Mucosa of stomach (tissue), 1 donor: ENCODE data around the gene CCL22.

Source experiments
- H3K27me3 ChIP-seq: one replicate; pipeline ENCODE4 v1.7.0; 2013; ENCODE audit warnings: mild to moderate bottlenecking, low read length; ENCODE audit not compliant: control insufficient read depth, insufficient read depth
- H3K36me3 ChIP-seq: one replicate; pipeline ENCODE4 v1.7.0; 2013; ENCODE audit warnings: low read length; ENCODE audit not compliant: control insufficient read depth, insufficient read depth
- H3K4me1 ChIP-seq: one replicate; pipeline ENCODE4 v1.7.0; 2013; ENCODE audit warnings: mild to moderate bottlenecking, low read length; ENCODE audit not compliant: control insufficient read depth, insufficient read depth
- H3K4me3 ChIP-seq: one replicate; pipeline ENCODE4 v1.7.0; 2013; ENCODE audit warnings: low read length
- H3K9ac ChIP-seq: one replicate; pipeline ENCODE4 v1.7.0; 2013; ENCODE audit warnings: mild to moderate bottlenecking, low read length, moderate library complexity
- H3K9me3 ChIP-seq: one replicate; pipeline ENCODE4 v1.7.0; 2013; ENCODE audit warnings: mild to moderate bottlenecking, low read length, moderate library complexity; ENCODE audit not compliant: control insufficient read depth
- donor health status: Pancreatic carcinoma.

CCL22 gene

GRCh38 chr16:57352636-57353047 is 5.9 kb upstream of the CCL22 start:
- no peak overlapping the region for H3K4me3 ChIP-seq

DNA sequence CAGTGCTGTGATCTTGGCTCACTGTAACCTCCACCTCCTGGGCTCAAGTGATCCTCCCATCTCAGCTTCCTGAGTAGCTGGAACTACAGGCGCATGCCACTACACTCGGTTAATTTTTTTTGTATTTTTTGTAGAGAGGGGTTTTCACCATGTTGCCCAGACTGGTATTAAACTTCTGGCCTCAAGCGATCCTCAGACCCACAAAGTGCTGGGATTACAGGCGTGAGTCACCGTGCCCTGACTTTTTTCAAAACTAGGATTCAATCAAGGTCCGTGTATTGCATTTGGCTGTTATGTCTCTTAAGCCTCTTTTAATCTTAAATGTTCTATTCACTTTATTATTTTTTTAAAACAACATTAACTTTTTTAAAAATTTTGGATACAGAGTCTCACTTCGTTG is 4.3 kb upstream of the CCL22 start:
- Histone ChIP-seq H3K27me3 (peaks cover 4% of the 10 kb centered on the region), H3K36me3 (no peaks in the 10 kb centered on the region), H3K9ac (no peak overlapping the region), H3K4me3 (no peak overlapping the region), H3K4me1 (no peaks in the 10 kb centered on the region), H3K9me3 (no peaks in the 10 kb centered on the region)

More at GRCh38 chr16:57352636-57353047, 5.9 kb upstream of the CCL22 start:
- peaks cover 4% of the 10 kb centered on the region for H3K27me3 ChIP-seq
- no peaks in the 10 kb centered on the region for H3K36me3 ChIP-seq
- H3K9me3 ChIP-seq = no peaks in the 10 kb centered on the region
- no peak overlapping the region for H3K9ac ChIP-seq
- H3K4me1 ChIP-seq = no peaks in the 10 kb centered on the region

DNA sequence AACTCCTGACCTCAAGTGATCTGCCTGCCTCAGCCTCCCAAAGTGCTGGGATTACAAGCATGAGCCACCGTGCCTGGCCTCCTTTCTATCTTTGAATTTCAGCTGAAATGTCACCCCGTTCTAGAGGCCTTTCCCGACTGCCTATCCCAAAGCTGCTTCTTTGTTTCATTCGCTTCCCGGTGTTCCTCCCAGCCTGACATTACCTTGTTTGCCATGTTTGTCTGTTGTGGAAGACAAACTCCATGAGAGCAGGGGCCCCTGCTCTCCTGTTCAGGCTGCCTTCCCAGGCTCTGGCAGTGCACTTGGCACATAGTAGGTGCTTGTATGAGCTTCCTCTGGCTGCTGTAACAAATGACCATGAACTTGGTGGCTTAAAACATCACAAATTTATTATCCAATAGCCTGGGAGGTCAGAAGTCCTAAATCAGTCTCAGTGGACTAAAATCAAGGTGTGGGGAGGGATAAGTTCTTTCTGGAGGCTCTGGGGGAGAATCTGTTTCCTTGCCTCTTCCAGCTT is 2.6 kb upstream of the CCL22 start:
- H3K4me3 ChIP-seq = no peak overlapping the region
- H3K4me1 ChIP-seq = no peaks in the 10 kb centered on the region
- no peaks in the 10 kb centered on the region for H3K36me3 ChIP-seq
- H3K9ac ChIP-seq = no peak overlapping the region
- H3K27me3 ChIP-seq = no peaks in the 10 kb centered on the region
- no peaks in the 10 kb centered on the region for H3K9me3 ChIP-seq

DNA sequence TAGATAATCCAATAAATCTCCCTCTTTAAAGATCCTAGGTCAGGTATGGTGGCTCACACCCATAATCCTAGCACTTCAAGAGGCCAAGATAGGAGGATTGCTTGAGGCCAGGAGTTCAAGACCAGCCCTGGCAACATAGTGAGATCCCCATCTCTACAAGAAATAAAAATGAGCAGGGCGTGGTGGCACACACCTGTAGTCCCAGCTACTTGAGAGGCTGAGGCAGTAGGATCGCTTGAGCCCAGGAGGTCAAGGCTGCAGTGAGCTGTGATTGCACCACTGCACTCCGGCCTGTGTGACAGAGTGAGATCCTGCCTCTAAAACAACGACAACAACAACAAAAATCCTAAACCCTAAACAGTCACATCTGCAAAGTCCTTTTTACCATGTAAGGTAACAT is 2.0 kb upstream of the CCL22 start:
- no peak overlapping the region for H3K9ac ChIP-seq
- no peak overlapping the region for H3K4me3 ChIP-seq
- no peaks in the 10 kb centered on the region for H3K36me3 ChIP-seq
- no peaks in the 10 kb centered on the region for H3K27me3 ChIP-seq
- H3K9me3 ChIP-seq = no peaks in the 10 kb centered on the region
- no peaks in the 10 kb centered on the region for H3K4me1 ChIP-seq

- H3K9me3 ChIP-seq = no peaks in the 10 kb centered on the region
- H3K9ac ChIP-seq = no peak overlapping the region
- H3K4me1 ChIP-seq = no peaks in the 10 kb centered on the region
- H3K4me3 ChIP-seq = no peak overlapping the region
- H3K27me3 ChIP-seq = no peaks in the 10 kb centered on the region
- no peaks in the 10 kb centered on the region for H3K36me3 ChIP-seq
These were observed 1.1 kb upstream of the CCL22 start for GRCh38 chr16:57357330-57358085.

DNA sequence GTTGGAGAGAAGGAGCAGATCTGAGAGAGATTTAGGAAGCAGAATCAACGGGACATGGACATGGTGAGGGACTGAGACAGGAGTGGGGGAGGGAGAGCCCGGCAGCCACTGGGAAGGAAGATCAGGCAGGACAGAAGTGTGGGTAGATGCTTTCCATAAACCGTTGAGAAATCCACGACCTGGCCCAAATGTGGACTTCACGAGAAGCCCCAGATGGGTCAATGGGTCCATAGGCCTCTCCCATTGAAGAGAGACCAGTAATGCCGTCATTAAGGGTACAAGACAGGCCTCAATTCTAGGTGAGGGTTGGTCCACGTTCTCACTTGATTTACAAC is 530 bp upstream of the CCL22 start:
- no peaks in the 10 kb centered on the region for H3K9me3 ChIP-seq
- no peaks in the 10 kb centered on the region for H3K36me3 ChIP-seq
- no peak overlapping the region for H3K4me3 ChIP-seq
- H3K27me3 ChIP-seq = no peaks in the 10 kb centered on the region
- H3K4me1 ChIP-seq = no peaks in the 10 kb centered on the region
- H3K9ac ChIP-seq = no peak overlapping the region

DNA sequence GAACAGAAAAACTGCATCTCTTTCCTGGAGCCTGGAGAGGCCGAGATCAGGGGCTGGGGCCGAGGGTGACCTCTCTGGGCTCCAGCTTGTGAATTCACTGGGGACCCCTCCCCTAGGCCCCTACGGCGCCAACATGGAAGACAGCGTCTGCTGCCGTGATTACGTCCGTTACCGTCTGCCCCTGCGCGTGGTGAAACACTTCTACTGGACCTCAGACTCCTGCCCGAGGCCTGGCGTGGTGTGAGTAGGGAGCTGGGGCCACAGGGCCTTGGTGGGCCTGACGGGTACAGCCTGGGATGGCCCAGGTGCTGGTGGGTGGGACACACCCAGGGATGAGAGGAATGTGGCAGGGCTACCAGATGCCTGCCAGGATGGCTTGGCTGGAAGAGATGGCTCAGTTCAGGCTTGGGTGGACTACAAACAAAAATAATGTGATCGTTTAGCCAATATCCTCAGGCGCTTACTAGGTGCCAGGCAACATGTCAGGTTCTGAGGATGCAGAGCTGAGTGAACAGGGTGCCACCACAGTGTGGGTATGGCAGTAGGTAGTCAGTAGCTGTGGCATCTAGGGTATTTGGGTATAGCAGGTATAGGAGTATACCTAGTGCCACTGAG is 1.8 kb downstream of the CCL22 start:
- Histone ChIP-seq H3K4me3 (no peak overlapping the region), H3K9ac (no peak overlapping the region), H3K9me3 (no peaks in the 10 kb centered on the region), H3K36me3 (no peaks in the 10 kb centered on the region), H3K27me3 (peaks cover 5% of the 10 kb centered on the region), H3K4me1 (no peaks in the 10 kb centered on the region)

GRCh38 chr16:57361404-57361803 is 2.8 kb downstream of the CCL22 start:
- Histone ChIP-seq H3K4me1 (no peaks in the 10 kb centered on the region), H3K9me3 (no peaks in the 10 kb centered on the region), H3K27me3 (peaks cover 5% of the 10 kb centered on the region), H3K9ac (no peak overlapping the region), H3K36me3 (no peaks in the 10 kb centered on the region), H3K4me3 (no peak overlapping the region)

GRCh38 chr16:57364143-57364542 is 5.6 kb downstream of the CCL22 start:
- H3K9ac ChIP-seq = no peak overlapping the region
- peaks cover 5% of the 10 kb centered on the region for H3K27me3 ChIP-seq
- no peaks in the 10 kb centered on the region for H3K36me3 ChIP-seq
- H3K4me1 ChIP-seq = no peaks in the 10 kb centered on the region
- H3K4me3 ChIP-seq = no peak overlapping the region
- no peaks in the 10 kb centered on the region for H3K9me3 ChIP-seq

GRCh38 chr16:57366544-57367040 is 8.0 kb downstream of the CCL22 start:
- no peak overlapping the region for H3K9ac ChIP-seq
- no peaks in the 10 kb centered on the region for H3K36me3 ChIP-seq
- H3K27me3 ChIP-seq = peaks cover 5% of the 10 kb centered on the region
- no peak overlapping the region for H3K4me3 ChIP-seq
- no peaks in the 10 kb centered on the region for H3K9me3 ChIP-seq
- no peaks in the 10 kb centered on the region for H3K4me1 ChIP-seq

DNA sequence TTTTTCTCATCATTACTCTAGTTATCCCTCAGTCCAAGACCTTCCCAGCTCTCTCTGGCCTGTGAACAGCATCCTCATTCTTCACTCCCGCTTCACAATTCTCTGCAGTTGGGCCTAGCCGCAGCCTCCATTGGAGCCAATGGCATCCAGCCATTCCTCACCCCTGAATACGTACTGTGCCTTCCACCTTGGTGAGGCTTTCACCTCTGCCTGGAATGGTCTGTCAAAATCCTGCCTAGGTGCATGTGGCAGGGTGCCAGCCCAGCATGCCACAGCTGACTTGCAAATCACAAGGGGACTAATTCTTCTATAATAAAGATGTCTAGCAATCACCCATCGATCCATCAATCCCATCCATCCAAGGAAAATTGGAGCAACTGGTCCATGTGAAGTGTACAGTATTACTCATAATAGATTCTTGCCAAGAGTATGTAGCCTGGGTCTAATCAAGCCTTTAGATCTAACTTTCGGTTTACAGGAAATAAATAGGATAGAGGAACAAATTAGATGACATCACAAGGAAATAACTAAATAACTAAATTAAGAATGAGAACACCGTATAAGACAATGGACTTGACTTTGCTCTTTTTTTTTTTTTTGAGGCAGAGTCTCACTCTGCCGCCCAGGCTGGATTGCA is 8.7 kb downstream of the CCL22 start:
- Histone ChIP-seq H3K4me3 (no peak overlapping the region), H3K9ac (no peak overlapping the region), H3K27me3 (peaks cover 5% of the 10 kb centered on the region), H3K36me3 (no peaks in the 10 kb centered on the region), H3K4me1 (peaks cover 6% of the 10 kb centered on the region), H3K9me3 (no peaks in the 10 kb centered on the region)
